Esophagus muscularis mucosa (tissue), 3 donors: ENCODE results near the gene NXN.

Source experiments
- CTCF ChIP-seq, 3 experiments: fragments of 200-600 bp in 2 of 3; fragments of 450-650 bp in 1 of 3; sonication (generic) in 2 of 3; IDR thresholded peaks; one replicate each; pipeline ENCODE4 v1.5.1; 2017 to 2019; ENCODE audit warnings: antibody characterized with exemption in 3 of 3, mild to moderate bottlenecking in 2 of 3, moderate library complexity in 1 of 3
- POLR2A ChIP-seq: fragments of 450-650 bp; IDR thresholded peaks from one replicate; pipeline ENCODE4 v1.6.1; 2017; ENCODE audit warnings: antibody characterized with exemption, moderate library complexity, mild to moderate bottlenecking, low read depth
- POLR2AphosphoS5 ChIP-seq, 2 donors: sonication (generic); formaldehyde crosslinking; IDR thresholded peaks; one replicate each; pipeline ENCODE4 v1.6.1; 2017; ENCODE audit warnings: antibody characterized with exemption in 2 of 2

GRCh38 chr17:970364-970763 is 9.2 kb downstream of the NXN start:
- TF ChIP-seq CTCF (IDR thresholded peaks at IDR 0.05) (no peak), POLR2A (no peak), POLR2AphosphoS5 (IDR thresholded peaks at IDR 0.05) (no peak)
